HepG2 (cell line): ENCODE measurements around the gene TRIM8. TPM values are rescaled to one million over a fixed set of nuclear protein-coding genes. Genes with fewer than 3 reads are reported as not detected.
A peak's percentile ranks its signal among the peaks of the same experiment; 100 is the strongest.

Experiments used
- BCLAF1 ChIP-seq: fragments of 450-650 bp; IDR thresholded peaks from 2 replicates; pipeline ENCODE4 v1.6.1; 2017; ENCODE audit warnings: mild to moderate bottlenecking
- EHMT2 ChIP-seq: fragments of 200-600 bp; sonication (generic); IDR thresholded peaks from 2 replicates; pipeline ENCODE4 v1.7.0; 2017; ENCODE audit warnings: antibody characterized with exemption, low read depth, low read length, borderline replicate concordance
- HOXA3 ChIP-seq: sonication (generic); formaldehyde crosslinking; IDR thresholded peaks from 2 replicates; pipeline ENCODE4 v1.5.0; 2020; ENCODE audit warnings: missing genetic modification reagents
- MAFK ChIP-seq, 2 experiments: IDR thresholded peaks in 1 of 2; conservative IDR thresholded peaks in 1 of 2; 2 replicates each; pipeline ENCODE4 v1.6.1; 2011; ENCODE audit warnings: improper control_type of control experiment in 2 of 2, low read length in 2 of 2
- NPAS2 ChIP-seq: sonication (generic); formaldehyde crosslinking; IDR thresholded peaks from 2 replicates; pipeline ENCODE4 v1.8.0; 2022; ENCODE audit warnings: mild to moderate bottlenecking, missing genetic modification reagents, borderline replicate concordance
- PBX2 ChIP-seq: IDR thresholded peaks from 2 replicates; pipeline ENCODE4 v1.6.1; 2016; ENCODE audit warnings: control low read depth
- SMARCE1 ChIP-seq: fragments of 450-650 bp; IDR thresholded peaks from 2 replicates; pipeline ENCODE4 v1.6.1; 2017; ENCODE audit warnings: borderline replicate concordance
- TAF1 ChIP-seq: sonication (generic); formaldehyde crosslinking; IDR thresholded peaks from 2 replicates; pipeline ENCODE4 v1.4.0; 2020; ENCODE audit warnings: missing genetic modification reagents
- YEATS2 ChIP-seq: sonication (generic); formaldehyde crosslinking; IDR thresholded peaks from 2 replicates; pipeline ENCODE4 v1.4.0; 2020; ENCODE audit warnings: missing genetic modification reagents, borderline replicate concordance
- ZFP62 ChIP-seq: sonication (generic); formaldehyde crosslinking; IDR thresholded peaks from 2 replicates; pipeline ENCODE4 v1.4.0; 2020; ENCODE audit warnings: missing genetic modification reagents
- ZKSCAN1 ChIP-seq: fragments of 150-350 bp; IDR thresholded peaks from 2 replicates; pipeline ENCODE4 v1.6.1; 2014; ENCODE audit warnings: low read length
- ZNF143 ChIP-seq: sonication (generic); formaldehyde crosslinking; IDR thresholded peaks from 2 replicates; pipeline ENCODE4 v1.4.0; 2020; ENCODE audit warnings: missing genetic modification reagents
- ZNF263 ChIP-seq: sonication (generic); formaldehyde crosslinking; IDR thresholded peaks from 2 replicates; pipeline ENCODE4 v1.4.0; 2020; ENCODE audit warnings: missing genetic modification reagents
- ZNF281 ChIP-seq: sonication (generic); formaldehyde crosslinking; IDR thresholded peaks from 2 replicates; pipeline ENCODE4 v1.4.0; 2020; ENCODE audit warnings: missing genetic modification reagents, borderline replicate concordance
- ZNF30 ChIP-seq: sonication (generic); formaldehyde crosslinking; IDR thresholded peaks from 2 replicates; pipeline ENCODE4 v1.5.0; 2020; ENCODE audit warnings: mild to moderate bottlenecking, missing genetic modification reagents
- ZNF367 ChIP-seq: sonication (generic); formaldehyde crosslinking; IDR thresholded peaks from 2 replicates; pipeline ENCODE4 v1.4.0; 2020; ENCODE audit warnings: missing genetic modification reagents, borderline replicate concordance
- ZNF383 ChIP-seq: sonication (generic); formaldehyde crosslinking; IDR thresholded peaks from 2 replicates; pipeline ENCODE4 v1.4.0; 2020; ENCODE audit warnings: missing genetic modification reagents, mild to moderate bottlenecking, borderline replicate concordance
- ZNF441 ChIP-seq: sonication (generic); formaldehyde crosslinking; IDR thresholded peaks from 2 replicates; pipeline ENCODE4 v1.7.0; 2021; ENCODE audit warnings: missing genetic modification reagents, borderline replicate concordance
- ZNF556 ChIP-seq: sonication (generic); formaldehyde crosslinking; IDR thresholded peaks from 2 replicates; pipeline ENCODE4 v1.4.0; 2020; ENCODE audit warnings: mild to moderate bottlenecking, missing genetic modification reagents, borderline replicate concordance
- ZNF557 ChIP-seq: sonication (generic); formaldehyde crosslinking; IDR thresholded peaks from 2 replicates; pipeline ENCODE4 v1.4.0; 2020; ENCODE audit warnings: missing genetic modification reagents
- ZNF670 ChIP-seq: sonication (generic); formaldehyde crosslinking; IDR thresholded peaks from 2 replicates; pipeline ENCODE4 v1.8.0; 2022; ENCODE audit warnings: mild to moderate bottlenecking, missing genetic modification reagents, borderline replicate concordance
- ZNF747 ChIP-seq: sonication (generic); formaldehyde crosslinking; IDR thresholded peaks from 2 replicates; pipeline ENCODE4 v1.8.1; 2023; ENCODE audit warnings: missing genetic modification reagents, mild to moderate bottlenecking, borderline replicate concordance
- ZZZ3 ChIP-seq: sonication (generic); formaldehyde crosslinking; IDR thresholded peaks from 2 replicates; pipeline ENCODE4 v1.4.0; 2020; ENCODE audit warnings: missing genetic modification reagents, mild to moderate bottlenecking, borderline replicate concordance
- polyA plus RNA-seq, 8 experiments: library from polyadenylated mRNA; depleted of rRNA in 3 of 8; stranded (reverse) in 7 of 8; unstranded in 1 of 8; fragments of >200 nt; fragmentation: Illumina TruSeq in 4 of 8; extraction: Trizol in 4 of 8; gene quantifications; 2 replicates each; pipeline versions ENCODE4 v1.2.1 to v1.2.3, GENCODE V29; 2011 to 2016; ENCODE audit warnings: low read depth in 4 of 8, missing spikeins in 1 of 8, mixed read lengths in 1 of 8; ENCODE audit not compliant: insufficient read depth in 1 of 8
- total RNA-seq, 5 experiments: library from RNA; depleted of rRNA; stranded (reverse); fragments of >200 nt; fragmentation: Illumina TruSeq; extraction: Trizol; gene quantifications; 2 replicates each; pipeline ENCODE4 v1.2.3, GENCODE V29; 2016; ENCODE audit warnings: low read depth in 1 of 5
- TF ChIP-seq, protein P1 (sequence below): sonication (generic); formaldehyde crosslinking; IDR thresholded peaks from 2 replicates; pipeline ENCODE4 v1.4.0; 2020; ENCODE audit warnings: mild to moderate bottlenecking, missing genetic modification reagents

TRIM8 gene
- total and polyA plus RNA-seq, 2 of the 13 experiments (the other 11 are each of a cell fraction or from before 2014, with no cell fraction given), result 38.9 to 66.5 TPM

DNA sequence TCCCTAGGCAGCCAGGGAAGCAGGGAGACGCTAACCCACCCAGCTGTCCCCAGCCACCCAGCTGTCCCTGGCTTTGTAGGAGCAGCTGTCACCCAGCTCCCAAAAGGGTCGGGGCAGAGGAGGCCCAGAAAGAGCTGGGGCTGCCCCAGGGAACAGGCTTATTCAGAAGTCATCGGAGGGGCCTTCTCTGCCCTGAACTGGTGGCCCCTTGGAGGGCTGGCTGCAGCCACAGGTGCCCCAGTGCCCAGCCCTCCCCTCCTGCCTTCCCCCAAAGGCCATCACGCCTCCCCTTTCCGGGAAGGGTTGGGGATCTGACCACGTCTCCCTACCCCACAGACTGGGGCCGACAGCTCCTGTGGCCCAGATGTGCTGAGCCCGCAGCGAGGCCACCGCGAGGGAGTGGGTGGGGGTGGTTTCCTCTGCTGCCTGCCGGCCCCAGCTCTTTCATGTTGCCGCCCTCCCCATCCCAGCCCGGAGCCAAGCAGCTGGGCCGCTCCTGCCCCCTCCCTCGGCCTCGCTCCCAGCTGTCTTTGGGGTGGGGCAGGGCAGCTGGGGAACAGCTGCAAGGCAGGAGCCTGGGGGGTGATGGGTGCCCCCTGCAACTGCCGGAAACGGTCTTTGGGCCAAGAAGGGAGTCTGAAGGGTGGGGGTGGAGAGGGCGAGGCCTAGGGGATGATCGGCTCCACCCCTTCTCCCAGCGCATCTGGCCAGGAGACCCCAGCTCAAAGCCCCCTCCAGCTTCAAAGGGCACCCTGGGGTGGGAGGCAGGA, 16.8 kb downstream of the TRIM8 start (continued):
- TF ChIP-seq ZNF281 (CRISPR knock-in tag), result peak; percentile 80
- TF ChIP-seq ZKSCAN1, result no peak
- TF ChIP-seq NPAS2 (CRISPR knock-in tag), result no peak
- peak; percentile 78; the same call in 1 of the 2 replicates for TF ChIP-seq ZNF383 (CRISPR knock-in tag)
- no peak for TF ChIP-seq YEATS2
- no peak for TF ChIP-seq ZNF747 (CRISPR knock-in tag)
- no peak for TF ChIP-seq ZNF263 (CRISPR knock-in tag)
- no peak for TF ChIP-seq EHMT2
- TF ChIP-seq ZNF556 (CRISPR knock-in tag), result peak; percentile 83; the same call in 1 of the 2 replicates
- TF ChIP-seq ZFP62 (CRISPR knock-in tag), result no peak
- peak; percentile 63 for TF ChIP-seq HOXA3 (CRISPR knock-in tag)
- TF ChIP-seq ZNF143 (CRISPR knock-in tag), result peak; percentile 48; the same call in 1 of the 2 replicates
- 0 out of 2 replicates have a peak, but pooled peaks have one; percentile 59 for TF ChIP-seq ZZZ3 (CRISPR knock-in tag)
- TF ChIP-seq ZNF367 (CRISPR knock-in tag), result no peak
- TF ChIP-seq TAF1 (CRISPR knock-in tag), result peak; percentile 47; the same call in 1 of the 2 replicates
- no peak for TF ChIP-seq BCLAF1
- no peak for TF ChIP-seq ZNF441 (CRISPR knock-in tag)
- TF ChIP-seq ZNF670 (CRISPR knock-in tag), result no peak
- no peak for TF ChIP-seq ZNF30 (CRISPR knock-in tag)
- TF ChIP-seq, protein P1, sequence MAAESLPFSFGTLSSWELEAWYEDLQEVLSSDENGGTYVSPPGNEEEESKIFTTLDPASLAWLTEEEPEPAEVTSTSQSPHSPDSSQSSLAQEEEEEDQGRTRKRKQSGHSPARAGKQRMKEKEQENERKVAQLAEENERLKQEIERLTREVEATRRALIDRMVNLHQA (CRISPR knock-in tag), result no peak
- TF ChIP-seq MAFK (conservative IDR thresholded peaks at IDR 0.05 in 1 of 2, IDR thresholded peaks at IDR 0.05 in 1 of 2; ENCODE audit: low read length in 2 of 2), result peak; percentile 18 to 43; a peak in 2 of 4 replicates
- TF ChIP-seq ZNF557, result no peak
- TF ChIP-seq SMARCE1, result no peak
- TF ChIP-seq PBX2 (CRISPR knock-in tag), result no peak
